HCT116 (cell line): ENCODE data around the gene MON2. TPM values are rescaled to one million over a fixed set of nuclear protein-coding genes. Genes with fewer than 3 reads are reported as not detected.

Experiments
- ATAC-seq: fragments of 200-7000 bp; cut with Tn5 transposase; 2 replicates; pipeline ENCODE4 v1.9.1; 2020; ENCODE audit warnings: mild to moderate bottlenecking, moderate library complexity
- BruUV-seq: library from RNA; stranded (reverse); fragments of 400-500 nt; replicated peaks from 2 replicates; lab custom pipeline; 2021; lab: Mats Ljungman, UMichigan
- CTCF ChIA-PET: fragments of 300-600 bp; sonication (Branson Sonifier 250); formaldehyde crosslinking; loops from one replicate; lab custom pipeline; 2021; ENCODE audit warnings: antibody characterized with exemption; lab: Charles Lee
- POLR2A ChIA-PET: fragments of 300-600, 350-600 bp; sonication (Branson Sonifier 250); formaldehyde crosslinking; loops from one replicate; lab custom pipeline; 2021; ENCODE audit warnings: antibody characterized with exemption; lab: Charles Lee
- RAD21 ChIA-PET, 2 experiments: fragments of 300-600 bp; sonication (Branson Sonifier 250); formaldehyde crosslinking; loops; one replicate each; lab custom pipeline; 2023; ENCODE audit warnings: low total read pairs in 2 of 2; ENCODE audit not compliant: uncharacterized antibody in 2 of 2, unreplicated experiment in 2 of 2, low non-redundant PET in 1 of 2; lab: Charles Lee
- DNase-seq: peaks from one replicate; pipeline ENCODE4 v3.0.0-alpha.2; 2010; ENCODE audit warnings: low read depth, low spot score
- H2AFZ ChIP-seq: fragments of 200-600 bp; shearing (Covaris generic), sonication (generic); 2 replicates; pipeline ENCODE4 v1.6.1; 2017; ENCODE audit warnings: low read depth, mixed run types, mixed read lengths, antibody characterized with exemption, low read length; ENCODE audit not compliant: poor library complexity, severe bottlenecking
- H3K27ac ChIP-seq: 2 replicates; pipeline ENCODE4 v1.5.1; 2012; ENCODE audit warnings: low read depth, low read length
- H3K27me3 ChIP-seq: fragments of 200-600 bp; sonication (generic); 2 replicates; pipeline ENCODE4 v1.6.1; 2016; ENCODE audit warnings: mixed run types, low read length, mixed read lengths; ENCODE audit not compliant: insufficient read depth
- H3K36me3 ChIP-seq, 2 experiments: fragments of 200-500 bp in 1 of 2; fragments of 200-600 bp in 1 of 2; sonication (Bioruptor generic) in 1 of 2; sonication (generic) in 1 of 2; 2 replicates each; pipeline versions ENCODE4 v1.5.1 to v1.6.1; 2014 to 2016; ENCODE audit warnings: low read length in 2 of 2, inconsistent platforms in 1 of 2, mixed read lengths in 1 of 2, mixed run types in 1 of 2; ENCODE audit not compliant: insufficient read depth in 2 of 2, control insufficient read depth in 1 of 2
- H3K4me1 ChIP-seq, 2 experiments: fragments of 200-600 bp in 1 of 2; sonication (generic) in 1 of 2; 2 replicates each; pipeline versions ENCODE4 v1.5.1 to v1.6.1; 2012 to 2017; ENCODE audit warnings: low read length in 2 of 2, inconsistent platforms in 1 of 2, mild to moderate bottlenecking in 1 of 2, mixed read lengths in 1 of 2, mixed run types in 1 of 2, moderate library complexity in 1 of 2; ENCODE audit not compliant: insufficient read depth in 2 of 2, control insufficient read depth in 1 of 2
- H3K4me2 ChIP-seq: fragments of 200-600 bp; sonication (generic); 2 replicates; pipeline ENCODE4 v1.6.1; 2017; ENCODE audit warnings: mixed run types, low read length, mixed read lengths
- H3K4me3 ChIP-seq, 2 experiments: fragments of 200-600 bp in 1 of 2; sonication (generic) in 1 of 2; replicated peaks in 1 of 2; 2 replicates each; pipeline ENCODE4 v1.5.1; 2011 to 2016; ENCODE audit warnings: low read length in 2 of 2, control low read depth in 1 of 2, low read depth in 1 of 2, mild to moderate bottlenecking in 1 of 2, mixed read lengths in 1 of 2, mixed run types in 1 of 2
- H3K79me2 ChIP-seq: fragments of 200-600 bp; sonication (generic); 2 replicates; pipeline ENCODE4 v1.6.1; 2017; ENCODE audit warnings: mild to moderate bottlenecking, mixed run types, low read length, moderate library complexity, mixed read lengths; ENCODE audit not compliant: insufficient read depth
- H3K9ac ChIP-seq: fragments of 200-600 bp; sonication (generic); 2 replicates; pipeline ENCODE4 v1.6.1; 2016; ENCODE audit warnings: low read length, mixed read lengths
- H3K9me2 ChIP-seq: fragments of 200-600 bp; sonication (generic), shearing (Covaris generic); 2 replicates; pipeline ENCODE4 v1.6.1; 2017; ENCODE audit warnings: mixed run types, mild to moderate bottlenecking, moderate library complexity; ENCODE audit not compliant: insufficient read depth
- H3K9me3 ChIP-seq, 2 experiments: fragments of 200-500 bp in 1 of 2; fragments of 200-600 bp in 1 of 2; sonication (Bioruptor generic) in 1 of 2; sonication (generic) in 1 of 2; 2 replicates each; pipeline ENCODE4 v1.6.1; 2014 to 2017; ENCODE audit warnings: low read length in 2 of 2, mixed read lengths in 2 of 2, inconsistent platforms in 1 of 2, low read depth in 1 of 2, mild to moderate bottlenecking in 1 of 2, mixed run types in 1 of 2, moderate library complexity in 1 of 2; ENCODE audit not compliant: control insufficient read depth in 1 of 2, insufficient read depth in 1 of 2
- H4K20me1 ChIP-seq: fragments of 200-600 bp; sonication (generic), shearing (Covaris generic); 2 replicates; pipeline ENCODE4 v1.6.1; 2017; ENCODE audit warnings: mixed run types, mild to moderate bottlenecking, moderate library complexity; ENCODE audit not compliant: insufficient read depth
- CBX3 ChIP-seq: IDR thresholded peaks from 2 replicates; pipeline ENCODE4 v1.6.1; 2012; ENCODE audit warnings: low read depth
- EGR1 ChIP-seq: IDR thresholded peaks from 2 replicates; pipeline ENCODE4 v1.6.1; 2012; ENCODE audit warnings: low read depth
- ELF1 ChIP-seq: IDR thresholded peaks from 2 replicates; pipeline ENCODE4 v1.6.1; 2012; ENCODE audit warnings: low read depth, borderline replicate concordance
- EZH2 ChIP-seq: fragments of 200-600 bp; sonication (generic); IDR thresholded peaks from 2 replicates; pipeline ENCODE4 v1.6.1; 2017; ENCODE audit warnings: antibody characterized with exemption, mixed run types
- EZH2phosphoT487 ChIP-seq: fragments of 200-600 bp; IDR thresholded peaks from 2 replicates; pipeline ENCODE4 v1.6.1; 2018; ENCODE audit warnings: antibody characterized with exemption, borderline replicate concordance
- FOSL1 ChIP-seq: IDR thresholded peaks from 2 replicates; pipeline ENCODE4 v1.6.1; 2012; ENCODE audit warnings: low read depth
- JUND ChIP-seq: IDR thresholded peaks from 2 replicates; pipeline ENCODE4 v1.6.1; 2012
- POLR2A ChIP-seq: IDR thresholded peaks from 2 replicates; pipeline ENCODE4 v1.7.0; 2011; ENCODE audit warnings: borderline replicate concordance; ENCODE audit not compliant: insufficient read depth, insufficient read length; ENCODE audit errors: extremely low read depth
- POLR2AphosphoS5 ChIP-seq: IDR thresholded peaks from 2 replicates; pipeline ENCODE4 v1.6.1; 2011; ENCODE audit warnings: mild to moderate bottlenecking, low read depth, low read length, moderate library complexity
- RAD21 ChIP-seq: IDR thresholded peaks from 2 replicates; pipeline ENCODE4 v1.6.1; 2012; ENCODE audit warnings: low read depth, mild to moderate bottlenecking
- SIN3A ChIP-seq: IDR thresholded peaks from 2 replicates; pipeline ENCODE4 v1.6.1; 2012; ENCODE audit warnings: low read depth
- SP1 ChIP-seq: IDR thresholded peaks from 2 replicates; pipeline ENCODE4 v1.6.1; 2012; ENCODE audit warnings: low read depth
- SRF ChIP-seq: IDR thresholded peaks from 2 replicates; pipeline ENCODE4 v1.6.1; 2012; ENCODE audit warnings: low read depth
- TCF7L2 ChIP-seq: IDR thresholded peaks from 2 replicates; pipeline ENCODE4 v1.7.0; 2011; ENCODE audit warnings: borderline replicate concordance, inconsistent platforms; ENCODE audit not compliant: insufficient read depth, insufficient read length; ENCODE audit errors: extremely low read depth
- YY1 ChIP-seq: IDR thresholded peaks from 2 replicates; pipeline ENCODE4 v1.6.1; 2011; ENCODE audit warnings: low read length, low read depth, moderate library complexity, mild to moderate bottlenecking; ENCODE audit not compliant: insufficient replicate concordance; ENCODE audit errors: extremely low read depth
- ZBTB33 ChIP-seq: IDR thresholded peaks from 2 replicates; pipeline ENCODE4 v1.6.1; 2011; ENCODE audit warnings: mild to moderate bottlenecking, low read length, moderate library complexity; ENCODE audit not compliant: insufficient replicate concordance; ENCODE audit errors: extremely low read depth
- ZFX ChIP-seq: fragments of 450-650 bp; IDR thresholded peaks from 2 replicates; pipeline ENCODE4 v1.6.1; 2017
- ZNF274 ChIP-seq: fragments of 200-500 bp; sonication (Bioruptor generic); IDR thresholded peaks from 2 replicates; pipeline ENCODE4 v1.6.1; 2014; ENCODE audit warnings: mild to moderate bottlenecking, low read depth, low read length, inconsistent platforms
- intact Hi-C: fragments of 100-400 bp; cut with micrococcal nuclease; formaldehyde crosslinking; loops from 2 replicates; pipeline ENCODE4 v1.10.0; 2022
- total RNA-seq: library from RNA; stranded (reverse); gene quantifications from one replicate; pipeline ENCODE4 v1.2.1, GENCODE V29; 2021; ENCODE audit not compliant: unreplicated experiment
- TF ChIP-seq, protein P1 (sequence below): IDR thresholded peaks from 2 replicates; pipeline ENCODE4 v1.6.1; 2012; ENCODE audit warnings: low read depth
- TF ChIP-seq, protein P2 (sequence below): IDR thresholded peaks from 2 replicates; pipeline ENCODE4 v1.6.1; 2012

Gene MON2
- total RNA-seq, 1 experiment from 2014 or later, result 30.7 TPM

DNA sequence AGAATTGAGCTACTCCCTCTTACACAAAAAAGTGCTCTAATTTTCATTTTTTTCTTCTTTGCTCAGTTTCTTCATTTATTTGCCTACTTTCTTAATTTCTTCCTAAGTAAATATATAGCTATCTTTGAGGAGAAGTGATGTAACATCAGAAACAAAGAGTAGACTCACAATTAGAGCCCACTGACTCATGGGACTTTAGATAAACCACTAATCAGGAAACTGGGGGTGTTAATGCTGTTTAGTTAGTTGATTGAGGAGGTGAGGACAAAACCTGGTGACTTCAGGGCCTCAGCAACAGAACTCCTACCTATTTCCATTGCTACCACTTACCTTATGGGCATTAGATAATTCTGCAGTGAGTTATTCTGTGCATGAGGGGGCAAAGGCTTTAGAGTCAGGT lies 151.7 kb downstream of the MON2 start (continued):
- no peak for TF ChIP-seq ZBTB33
- no peak for TF ChIP-seq YY1
- TF ChIP-seq SP1, result no peak
- TF ChIP-seq EGR1, result no peak
- TF ChIP-seq RAD21, result no peak
- no peak for TF ChIP-seq TCF7L2
- TF ChIP-seq ELF1, result no peak
- no peak for TF ChIP-seq FOSL1
- no peak for TF ChIP-seq JUND
- no peak for TF ChIP-seq POLR2A
- no peak for TF ChIP-seq CBX3
- no peak for TF ChIP-seq EZH2phosphoT487

DNA sequence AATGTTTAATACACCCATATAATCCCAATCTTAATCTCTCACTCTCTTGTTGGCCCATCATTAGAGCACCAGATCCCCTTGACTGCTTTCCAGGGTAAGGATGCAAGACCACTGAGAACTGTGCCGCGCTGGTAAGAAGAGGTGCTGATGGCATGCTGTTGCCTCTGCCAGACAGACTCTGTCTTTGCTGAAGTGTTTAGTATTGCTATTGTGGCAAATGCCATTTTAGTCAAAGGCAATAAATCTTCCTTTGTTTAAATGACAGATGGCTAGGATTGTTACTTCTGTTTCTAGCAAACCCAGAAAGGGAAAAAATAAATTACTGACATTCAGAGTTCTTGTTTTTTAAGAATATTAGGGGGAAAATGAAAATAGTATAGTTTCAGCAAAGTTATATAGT lies 152.3 kb downstream of the MON2 start:
- TF ChIP-seq EZH2 (no peak), FOSL1 (no peak), RAD21 (no peak), EGR1 (no peak), ZFX (no peak), POLR2AphosphoS5 (no peak), YY1 (no peak), SIN3A (no peak), ZNF274 (no peak), SRF (no peak), TCF7L2 (no peak), POLR2A (no peak), SP1 (no peak)
- TF ChIP-seq, protein P1, sequence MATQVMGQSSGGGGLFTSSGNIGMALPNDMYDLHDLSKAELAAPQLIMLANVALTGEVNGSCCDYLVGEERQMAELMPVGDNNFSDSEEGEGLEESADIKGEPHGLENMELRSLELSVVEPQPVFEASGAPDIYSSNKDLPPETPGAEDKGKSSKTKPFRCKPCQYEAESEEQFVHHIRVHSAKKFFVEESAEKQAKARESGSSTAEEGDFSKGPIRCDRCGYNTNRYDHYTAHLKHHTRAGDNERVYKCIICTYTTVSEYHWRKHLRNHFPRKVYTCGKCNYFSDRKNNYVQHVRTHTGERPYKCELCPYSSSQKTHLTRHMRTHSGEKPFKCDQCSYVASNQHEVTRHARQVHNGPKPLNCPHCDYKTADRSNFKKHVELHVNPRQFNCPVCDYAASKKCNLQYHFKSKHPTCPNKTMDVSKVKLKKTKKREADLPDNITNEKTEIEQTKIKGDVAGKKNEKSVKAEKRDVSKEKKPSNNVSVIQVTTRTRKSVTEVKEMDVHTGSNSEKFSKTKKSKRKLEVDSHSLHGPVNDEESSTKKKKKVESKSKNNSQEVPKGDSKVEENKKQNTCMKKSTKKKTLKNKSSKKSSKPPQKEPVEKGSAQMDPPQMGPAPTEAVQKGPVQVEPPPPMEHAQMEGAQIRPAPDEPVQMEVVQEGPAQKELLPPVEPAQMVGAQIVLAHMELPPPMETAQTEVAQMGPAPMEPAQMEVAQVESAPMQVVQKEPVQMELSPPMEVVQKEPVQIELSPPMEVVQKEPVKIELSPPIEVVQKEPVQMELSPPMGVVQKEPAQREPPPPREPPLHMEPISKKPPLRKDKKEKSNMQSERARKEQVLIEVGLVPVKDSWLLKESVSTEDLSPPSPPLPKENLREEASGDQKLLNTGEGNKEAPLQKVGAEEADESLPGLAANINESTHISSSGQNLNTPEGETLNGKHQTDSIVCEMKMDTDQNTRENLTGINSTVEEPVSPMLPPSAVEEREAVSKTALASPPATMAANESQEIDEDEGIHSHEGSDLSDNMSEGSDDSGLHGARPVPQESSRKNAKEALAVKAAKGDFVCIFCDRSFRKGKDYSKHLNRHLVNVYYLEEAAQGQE, result no peak
- TF ChIP-seq, protein P2, sequence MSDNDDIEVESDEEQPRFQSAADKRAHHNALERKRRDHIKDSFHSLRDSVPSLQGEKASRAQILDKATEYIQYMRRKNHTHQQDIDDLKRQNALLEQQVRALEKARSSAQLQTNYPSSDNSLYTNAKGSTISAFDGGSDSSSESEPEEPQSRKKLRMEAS, result no peak
- Histone ChIP-seq H3K4me1 (peaks cover 0 to 3% of the 10 kb centered on the region in 2 experiments; a peak in 1 of 4 replicates), H3K9ac (no peak overlapping the region), H3K79me2 (no peaks in the 10 kb centered on the region), H2AFZ (no peak overlapping the region), H3K27me3 (no peaks in the 10 kb centered on the region), H3K4me2 (no peak overlapping the region), H3K27ac (no peak overlapping the region), H3K9me2 (no peaks in the 10 kb centered on the region), H4K20me1 (no peaks in the 10 kb centered on the region), H3K36me3 (no peaks in the 10 kb centered on the region), H3K4me3 (no peak overlapping the region), H3K9me3 (no peaks in the 10 kb centered on the region)
- no peak for DNase-seq
- no peak for ATAC-seq
- POLR2A ChIA-PET, result interaction anchor here (0.7 kb wide), 1 partner anchor 16 kb away, joined by 3 read pairs; no protein-coding TSS in a partner anchor
- RAD21 ChIA-PET, result no interaction called here
- BruUV-seq, result no TSS peak
- CTCF ChIA-PET, result no interaction called here
- intact Hi-C loops, result no loop called here
